ENCODE results near the gene SIGLEC6.

The SIGLEC6 gene

GRCh38 chr19:51508059-51508733, 23.3 kb downstream of the SIGLEC6 start:
- Histone ChIP-seq H3K4ac (ENCODE audit: low read depth, low read length) (no peak overlapping the region), H4K91ac (ENCODE audit: low read depth, low read length) (no peak overlapping the region), H2BK12ac (ENCODE audit: low read length) (no peak overlapping the region), H2AK5ac (ENCODE audit: low read length) (no peak overlapping the region), H3K27me3 (ENCODE audit: insufficient read depth, low read length) (no peaks in the 10 kb centered on the region), H3K79me2 (ENCODE audit: control insufficient read depth, insufficient read depth, low read length, poor library complexity) (no peaks in the 10 kb centered on the region), H4K8ac (ENCODE audit: low read depth, low read length) (no peak overlapping the region), H3K9ac (ENCODE audit: low read length) (no peak overlapping the region), H3K23ac (ENCODE audit: low read length) (no peak overlapping the region), H3K9me3 (ENCODE audit: insufficient read depth, low read depth, low read length) (peaks cover 31% of the 10 kb centered on the region), H2AFZ (ENCODE audit: insufficient read depth, low read length, poor library complexity) (no peak overlapping the region), H3K4me1 (ENCODE audit: control insufficient read depth in 1 of 2, insufficient read depth in 2 of 2, low read length in 2 of 2) (no peaks in the 10 kb centered on the region), H3K14ac (ENCODE audit: low read length) (no peak overlapping the region), H3K18ac (ENCODE audit: low read length) (no peak overlapping the region), H3K79me1 (ENCODE audit: low read length) (no peaks in the 10 kb centered on the region), H2BK120ac (ENCODE audit: insufficient read depth, low read length, poor library complexity) (no peak overlapping the region), H3K4me2 (ENCODE audit: low read length) (no peak overlapping the region), H3K27ac (ENCODE audit: low read depth, low read length) (no peak overlapping the region), H3K4me3 (ENCODE audit: low read depth, low read length) (no peak overlapping the region), H2BK5ac (ENCODE audit: low read depth, low read length, poor library complexity) (no peak overlapping the region), H4K12ac (ENCODE audit: low read depth, low read length) (no peak overlapping the region), H3K36me3 (ENCODE audit: control insufficient read depth in 1 of 2, insufficient read depth in 2 of 2, low read length in 2 of 2) (no peaks in the 10 kb centered on the region)
- no peak for DNase-seq
- no CpG with 5 or more reads among the region's 3 CpGs for WGBS (ENCODE audit: extremely low coverage, insufficient coverage, insufficient read length)

- WGBS (ENCODE audit: extremely low coverage, insufficient coverage, insufficient read length), result no CpG with 5 or more reads among the region's 6 CpGs
- H3K9me3 ChIP-seq (ENCODE audit: insufficient read depth, low read depth, low read length), result peaks cover 32% of the 10 kb centered on the region
- no peak overlapping the region for H3K4me2 ChIP-seq (ENCODE audit: low read length)
These were observed 23.8 kb downstream of the SIGLEC6 start for GRCh38 chr19:51507640-51508058.

GRCh38 chr19:51507192-51507591, 24.3 kb downstream of the SIGLEC6 start:
- Histone ChIP-seq H2BK12ac (ENCODE audit: low read length) (no peak overlapping the region), H2BK5ac (ENCODE audit: low read depth, low read length, poor library complexity) (no peak overlapping the region), H2AFZ (ENCODE audit: insufficient read depth, low read length, poor library complexity) (no peak overlapping the region), H3K79me1 (ENCODE audit: low read length) (no peaks in the 10 kb centered on the region), H3K18ac (ENCODE audit: low read length) (no peak overlapping the region), H3K36me3 (ENCODE audit: control insufficient read depth in 1 of 2, insufficient read depth in 2 of 2, low read length in 2 of 2) (no peaks in the 10 kb centered on the region), H2BK120ac (ENCODE audit: insufficient read depth, low read length, poor library complexity) (no peak overlapping the region), H3K27ac (ENCODE audit: low read depth, low read length) (no peak overlapping the region), H3K23ac (ENCODE audit: low read length) (no peak overlapping the region), H3K27me3 (ENCODE audit: insufficient read depth, low read length) (no peaks in the 10 kb centered on the region), H4K91ac (ENCODE audit: low read depth, low read length) (no peak overlapping the region), H3K4me1 (ENCODE audit: control insufficient read depth in 1 of 2, insufficient read depth in 2 of 2, low read length in 2 of 2) (no peaks in the 10 kb centered on the region), H4K12ac (ENCODE audit: low read depth, low read length) (no peak overlapping the region), H3K4me2 (ENCODE audit: low read length) (no peak overlapping the region), H3K9me3 (ENCODE audit: insufficient read depth, low read depth, low read length) (peaks cover 36% of the 10 kb centered on the region), H2AK5ac (ENCODE audit: low read length) (no peak overlapping the region), H4K8ac (ENCODE audit: low read depth, low read length) (no peak overlapping the region), H3K9ac (ENCODE audit: low read length) (no peak overlapping the region), H3K4ac (ENCODE audit: low read depth, low read length) (no peak overlapping the region), H3K14ac (ENCODE audit: low read length) (no peak overlapping the region), H3K4me3 (ENCODE audit: low read depth, low read length) (no peak overlapping the region), H3K79me2 (ENCODE audit: control insufficient read depth, insufficient read depth, low read length, poor library complexity) (no peaks in the 10 kb centered on the region)
- no peak for DNase-seq
- WGBS (ENCODE audit: extremely low coverage, insufficient coverage, insufficient read length), result no CpG with 5 or more reads among the region's 3 CpGs

More at GRCh38 chr19:51507640-51508058, 23.8 kb downstream of the SIGLEC6 start:
- Histone ChIP-seq H3K4me3 (ENCODE audit: low read depth, low read length) (no peak overlapping the region), H2BK5ac (ENCODE audit: low read depth, low read length, poor library complexity) (no peak overlapping the region), H3K4me1 (ENCODE audit: control insufficient read depth in 1 of 2, insufficient read depth in 2 of 2, low read length in 2 of 2) (no peaks in the 10 kb centered on the region), H3K79me1 (ENCODE audit: low read length) (no peaks in the 10 kb centered on the region), H2BK12ac (ENCODE audit: low read length) (no peak overlapping the region), H2AK5ac (ENCODE audit: low read length) (no peak overlapping the region), H3K14ac (ENCODE audit: low read length) (no peak overlapping the region), H3K9ac (ENCODE audit: low read length) (no peak overlapping the region), H4K12ac (ENCODE audit: low read depth, low read length) (no peak overlapping the region), H3K18ac (ENCODE audit: low read length) (no peak overlapping the region), H3K27me3 (ENCODE audit: insufficient read depth, low read length) (no peaks in the 10 kb centered on the region), H4K91ac (ENCODE audit: low read depth, low read length) (no peak overlapping the region), H3K23ac (ENCODE audit: low read length) (no peak overlapping the region), H4K8ac (ENCODE audit: low read depth, low read length) (no peak overlapping the region), H2BK120ac (ENCODE audit: insufficient read depth, low read length, poor library complexity) (no peak overlapping the region), H2AFZ (ENCODE audit: insufficient read depth, low read length, poor library complexity) (no peak overlapping the region), H3K79me2 (ENCODE audit: control insufficient read depth, insufficient read depth, low read length, poor library complexity) (no peaks in the 10 kb centered on the region), H3K4ac (ENCODE audit: low read depth, low read length) (no peak overlapping the region), H3K27ac (ENCODE audit: low read depth, low read length) (no peak overlapping the region), H3K36me3 (ENCODE audit: control insufficient read depth in 1 of 2, insufficient read depth in 2 of 2, low read length in 2 of 2) (no peaks in the 10 kb centered on the region)
- DNase-seq, result no peak

- no CpG with 5 or more reads among the region's 3 CpGs for WGBS (ENCODE audit: extremely low coverage, insufficient coverage, insufficient read length)
- Histone ChIP-seq H3K9ac (ENCODE audit: low read length) (no peak overlapping the region), H3K27ac (ENCODE audit: low read depth, low read length) (no peak overlapping the region), H3K27me3 (ENCODE audit: insufficient read depth, low read length) (no peaks in the 10 kb centered on the region), H3K36me3 (ENCODE audit: control insufficient read depth in 1 of 2, insufficient read depth in 2 of 2, low read length in 2 of 2) (no peaks in the 10 kb centered on the region), H4K91ac (ENCODE audit: low read depth, low read length) (no peak overlapping the region), H2BK120ac (ENCODE audit: insufficient read depth, low read length, poor library complexity) (no peak overlapping the region), H2BK12ac (ENCODE audit: low read length) (no peak overlapping the region), H3K4me1 (ENCODE audit: control insufficient read depth in 1 of 2, insufficient read depth in 2 of 2, low read length in 2 of 2) (no peaks in the 10 kb centered on the region), H2AK5ac (ENCODE audit: low read length) (no peak overlapping the region), H3K18ac (ENCODE audit: low read length) (no peak overlapping the region), H3K79me2 (ENCODE audit: control insufficient read depth, insufficient read depth, low read length, poor library complexity) (no peaks in the 10 kb centered on the region), H3K14ac (ENCODE audit: low read length) (no peak overlapping the region), H2AFZ (ENCODE audit: insufficient read depth, low read length, poor library complexity) (no peak overlapping the region), H3K4ac (ENCODE audit: low read depth, low read length) (no peak overlapping the region), H3K23ac (ENCODE audit: low read length) (no peak overlapping the region), H3K79me1 (ENCODE audit: low read length) (no peaks in the 10 kb centered on the region), H3K4me2 (ENCODE audit: low read length) (no peak overlapping the region), H4K8ac (ENCODE audit: low read depth, low read length) (no peak overlapping the region), H2BK5ac (ENCODE audit: low read depth, low read length, poor library complexity) (no peak overlapping the region), H3K4me3 (ENCODE audit: low read depth, low read length) (no peak overlapping the region), H3K9me3 (ENCODE audit: insufficient read depth, low read depth, low read length) (peaks cover 48% of the 10 kb centered on the region), H4K12ac (ENCODE audit: low read depth, low read length) (no peak overlapping the region)
- DNase-seq, result no peak
These were observed 25.6 kb downstream of the SIGLEC6 start for GRCh38 chr19:51505904-51506303.

Measured in trophoblast cell (in vitro differentiated cells and primary cell).